Left forelimb (tissue), 1 donor: Measurements from ENCODE around the gene ATXN7L2.
"Not testable (repeated sequence)": the region's sequence is repeated elsewhere in the genome, so short reads cannot be mapped to it uniquely, and the experiment has no call there.

Source experiments
- DNase-seq: peaks from one replicate; pipeline ENCODE4 v3.0.0-alpha.2; 2018; ENCODE audit warnings: low spot score

Gene ATXN7L2

GRCh38 chr1:109483672-109484518 lies at the start of gene ATXN7L2:
Gene ATXN7L2, plus strand, starts transcription at chr1:109483905. Its CDS starts 49 bp downstream, at chr1:109483954.
- DNase-seq: peak; percentile 99

- DNase-seq: no peak
Measured at GRCh38 chr1:109434484-109434883, 49.2 kb upstream of the ATXN7L2 start.

GRCh38 chr1:109438798-109439297 lies 44.9 kb upstream of the ATXN7L2 start:
- DNase-seq: no peak

GRCh38 chr1:109441069-109441468 lies 42.6 kb upstream of the ATXN7L2 start:
- DNase-seq: no peak

- DNase-seq: no peak
Measured at GRCh38 chr1:109443476-109443875, 40.2 kb upstream of the ATXN7L2 start.

GRCh38 chr1:109444346-109444745 lies 39.4 kb upstream of the ATXN7L2 start:
- DNase-seq: no peak

GRCh38 chr1:109445949-109446695 lies 37.6 kb upstream of the ATXN7L2 start:
- DNase-seq: not testable (repeated sequence)

GRCh38 chr1:109447524-109447923 lies 36.2 kb upstream of the ATXN7L2 start:
- no peak for DNase-seq

GRCh38 chr1:109454497-109455133 lies 29.1 kb upstream of the ATXN7L2 start:
- no peak for DNase-seq

GRCh38 chr1:109457819-109458218 lies 25.9 kb upstream of the ATXN7L2 start:
- no peak for DNase-seq

GRCh38 chr1:109466125-109466451 lies 17.6 kb upstream of the ATXN7L2 start:
- no peak for DNase-seq

GRCh38 chr1:109466452-109467300 lies 17.0 kb upstream of the ATXN7L2 start, which contains the start of gene SYPL2:
Gene SYPL2, plus strand, starts transcription at chr1:109466546. Its CDS starts 298 bp downstream, at chr1:109466844.
- no peak for DNase-seq

GRCh38 chr1:109467301-109467777 lies 16.4 kb upstream of the ATXN7L2 start:
- DNase-seq: no peak

- DNase-seq: no peak
Measured at GRCh38 chr1:109468061-109468460, 15.6 kb upstream of the ATXN7L2 start.

- no peak for DNase-seq
Measured at GRCh38 chr1:109468903-109469302, 14.8 kb upstream of the ATXN7L2 start.

GRCh38 chr1:109470245-109470644 lies 13.5 kb upstream of the ATXN7L2 start:
- no peak for DNase-seq

- no peak for DNase-seq
Measured at GRCh38 chr1:109472779-109473178, 10.9 kb upstream of the ATXN7L2 start.

GRCh38 chr1:109473284-109474057 lies 10.2 kb upstream of the ATXN7L2 start:
- DNase-seq: not testable (repeated sequence)

GRCh38 chr1:109474697-109475096 lies 9.0 kb upstream of the ATXN7L2 start:
- peak; percentile 9 for DNase-seq

- peak; percentile 26 for DNase-seq
Measured at GRCh38 chr1:109475261-109475660, 8.4 kb upstream of the ATXN7L2 start.

GRCh38 chr1:109476825-109477224 lies 6.9 kb upstream of the ATXN7L2 start:
- peak; percentile 38 for DNase-seq
